Testis (tissue), 3 donors: ENCODE results near the gene SLC25A41. TPM values are rescaled to one million over a fixed set of nuclear protein-coding genes. Genes with fewer than 3 reads are reported as not detected.
A peak's percentile ranks its signal among the peaks of the same experiment; 100 is the strongest.

Experiments
- DNase-seq: peaks from one replicate; pipeline ENCODE4 v3.0.0-alpha.2; 2019
- H3K27ac ChIP-seq, 2 donors: fragments of 200-600 bp; sonication (generic); one replicate each; pipeline ENCODE4 v1.5.1; 2019
- H3K27me3 ChIP-seq: fragments of 200-600 bp; sonication (generic); one replicate; pipeline ENCODE4 v1.5.1; 2019
- H3K36me3 ChIP-seq: fragments of 200-600 bp; sonication (generic); one replicate; pipeline ENCODE4 v1.5.1; 2017; ENCODE audit warnings: low read depth; ENCODE audit errors: missing control alignments
- H3K4me1 ChIP-seq: fragments of 200-600 bp; sonication (generic); one replicate; pipeline ENCODE4 v1.5.1; 2019
- H3K4me3 ChIP-seq, 2 donors: fragments of 200-600 bp; sonication (generic); one replicate each; pipeline ENCODE4 v1.5.1; 2017 to 2019
- H3K9me3 ChIP-seq: fragments of 200-600 bp; sonication (generic); one replicate; pipeline ENCODE4 v1.5.1; 2017
- POLR2A ChIP-seq: fragments of 450-650 bp; IDR thresholded peaks from one replicate; pipeline ENCODE4 v1.6.1; 2017; ENCODE audit warnings: antibody characterized with exemption, mild to moderate bottlenecking, moderate library complexity
- WGBS, 2 donors: methylation state at CpG; one replicate each; pipeline ENCODE4 v1.1.5; 2018; 5-methylcytosine and 5-hydroxymethylcytosine counted together
- intact Hi-C: fragments of 100-400 bp; cut with DNase I; formaldehyde crosslinking; loops from one replicate; pipeline ENCODE4 v1.15.1; 2023; ENCODE audit warnings: low total_unique reads
- polyA plus RNA-seq: library from polyadenylated mRNA; stranded (reverse); fragments of 350-450 nt; fragmentation: Illumina TruSeq; extraction: RNeasy Lipid Tissue Mini Kit (QIAGEN cat#74804); gene quantifications from one replicate; pipeline ENCODE4 v1.2.3, GENCODE V29; 2014; ENCODE audit warnings: low read depth, low replicate concordance; ENCODE audit not compliant: insufficient read depth
- total RNA-seq, 2 donors: library from RNA; depleted of rRNA; stranded (reverse); fragments of >200 nt; gene quantifications; one replicate each; pipeline ENCODE4 v1.2.3, GENCODE V29; 2016
- TF ChIP-seq, protein P1 (sequence below), 3 experiments: fragments of 450-650 bp in 2 of 3; fragments of 200-600 bp in 1 of 3; sonication (generic) in 1 of 3; IDR thresholded peaks; one replicate each; pipeline ENCODE4 v1.5.1; 2016 to 2019; ENCODE audit warnings: antibody characterized with exemption in 3 of 3, mild to moderate bottlenecking in 2 of 3, moderate library complexity in 1 of 3

Gene SLC25A41
- total and polyA plus RNA-seq, 3 donors from 2014 or later: 3.2 to 7.6 (median 3.9) TPM

DNA sequence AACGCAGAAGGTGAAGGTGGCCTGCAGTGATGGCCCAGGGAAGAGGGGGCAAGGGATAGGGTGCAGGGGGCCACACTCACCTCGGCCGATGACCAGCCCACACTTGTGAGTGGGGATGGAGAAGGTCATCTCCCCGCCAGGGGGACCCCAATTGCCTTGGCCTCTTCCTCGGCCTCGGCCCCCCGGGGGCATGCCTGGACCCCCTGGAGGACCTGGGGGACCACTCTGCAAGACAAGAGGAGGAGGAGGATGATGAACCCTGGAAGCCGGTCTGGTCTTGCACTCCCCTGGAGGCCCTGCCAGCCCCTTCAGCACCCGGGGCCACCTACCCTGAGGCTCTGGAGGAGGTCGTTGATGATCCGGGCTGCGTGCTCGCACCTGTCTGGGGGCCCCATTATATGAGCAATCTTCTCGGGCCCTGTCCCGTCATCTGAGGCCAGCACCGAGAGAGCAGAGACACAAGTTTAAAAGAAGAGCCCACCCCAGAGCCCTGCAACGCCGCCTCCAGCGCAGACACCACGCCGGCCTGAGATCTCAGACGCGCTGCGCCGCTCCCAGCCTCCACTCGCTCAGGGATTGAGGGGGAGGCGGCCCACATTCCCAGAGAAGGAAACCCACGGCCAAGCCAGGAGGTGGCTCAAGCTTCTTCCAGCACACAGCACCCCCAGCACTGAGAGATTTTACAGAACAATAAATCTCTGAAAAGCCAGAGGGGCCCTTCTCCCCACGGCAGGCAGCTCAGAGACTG lies 16.7 kb downstream of the SLC25A41 start:
- no peaks in the 10 kb centered on the region for H3K9me3 ChIP-seq
- 90 to 95% methylated on average over 9 to 29 of the region's 29 CpGs for WGBS, 2 donors
- H3K36me3 ChIP-seq: no peaks in the 10 kb centered on the region
- no peak overlapping the region for H3K4me3 ChIP-seq
- intact Hi-C loops: no loop called here
- H3K4me1 ChIP-seq: peaks cover 11% of the 10 kb centered on the region
- DNase-seq: no peak
- no peak overlapping the region for H3K27ac ChIP-seq
- no peak for TF ChIP-seq POLR2A
- no peaks in the 10 kb centered on the region for H3K27me3 ChIP-seq

DNA sequence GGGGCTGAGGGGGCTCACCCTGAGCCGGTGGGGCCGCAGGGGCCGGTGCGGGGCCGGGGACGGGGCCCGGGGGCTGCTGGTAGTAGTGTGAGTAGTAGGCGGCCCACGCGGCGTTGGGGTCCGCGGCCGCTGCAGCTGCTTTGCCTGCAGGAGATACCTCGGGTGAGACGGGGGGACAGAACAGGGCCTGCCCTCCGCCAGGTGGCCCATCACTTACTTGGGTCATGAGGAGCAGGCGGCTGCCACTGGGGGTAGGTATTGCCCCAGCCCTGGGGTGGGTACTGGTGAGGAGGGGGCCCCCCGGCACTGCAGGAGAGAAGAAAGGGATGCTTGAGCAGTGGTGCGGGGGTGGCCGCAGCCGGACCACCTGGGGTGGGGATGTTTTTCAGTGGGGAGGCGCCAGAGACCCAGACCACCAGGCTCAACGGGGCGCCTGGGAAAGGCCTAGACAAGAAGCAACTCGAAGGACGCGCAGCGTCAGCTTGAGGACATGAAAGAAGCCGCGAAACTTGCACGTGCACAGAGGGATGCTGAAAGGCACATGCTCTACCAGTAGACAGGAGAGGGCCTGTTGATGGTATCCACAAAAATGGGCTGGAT lies 17.9 kb downstream of the SLC25A41 start:
- TF ChIP-seq POLR2A: no peak
- TF ChIP-seq, protein P1, sequence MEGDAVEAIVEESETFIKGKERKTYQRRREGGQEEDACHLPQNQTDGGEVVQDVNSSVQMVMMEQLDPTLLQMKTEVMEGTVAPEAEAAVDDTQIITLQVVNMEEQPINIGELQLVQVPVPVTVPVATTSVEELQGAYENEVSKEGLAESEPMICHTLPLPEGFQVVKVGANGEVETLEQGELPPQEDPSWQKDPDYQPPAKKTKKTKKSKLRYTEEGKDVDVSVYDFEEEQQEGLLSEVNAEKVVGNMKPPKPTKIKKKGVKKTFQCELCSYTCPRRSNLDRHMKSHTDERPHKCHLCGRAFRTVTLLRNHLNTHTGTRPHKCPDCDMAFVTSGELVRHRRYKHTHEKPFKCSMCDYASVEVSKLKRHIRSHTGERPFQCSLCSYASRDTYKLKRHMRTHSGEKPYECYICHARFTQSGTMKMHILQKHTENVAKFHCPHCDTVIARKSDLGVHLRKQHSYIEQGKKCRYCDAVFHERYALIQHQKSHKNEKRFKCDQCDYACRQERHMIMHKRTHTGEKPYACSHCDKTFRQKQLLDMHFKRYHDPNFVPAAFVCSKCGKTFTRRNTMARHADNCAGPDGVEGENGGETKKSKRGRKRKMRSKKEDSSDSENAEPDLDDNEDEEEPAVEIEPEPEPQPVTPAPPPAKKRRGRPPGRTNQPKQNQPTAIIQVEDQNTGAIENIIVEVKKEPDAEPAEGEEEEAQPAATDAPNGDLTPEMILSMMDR (IDR thresholded peaks at IDR 0.05): no peak
- no peaks in the 10 kb centered on the region for H3K36me3 ChIP-seq
- 95 to 97% methylated on average over 15 to 32 of the region's 32 CpGs for WGBS, 2 donors
- no peaks in the 10 kb centered on the region for H3K27me3 ChIP-seq
- H3K4me3 ChIP-seq: no peak overlapping the region
- peaks cover 11% of the 10 kb centered on the region for H3K4me1 ChIP-seq
- no peak overlapping the region for H3K27ac ChIP-seq
- intact Hi-C loops: no loop called here
- no peaks in the 10 kb centered on the region for H3K9me3 ChIP-seq
- DNase-seq: no peak

DNA sequence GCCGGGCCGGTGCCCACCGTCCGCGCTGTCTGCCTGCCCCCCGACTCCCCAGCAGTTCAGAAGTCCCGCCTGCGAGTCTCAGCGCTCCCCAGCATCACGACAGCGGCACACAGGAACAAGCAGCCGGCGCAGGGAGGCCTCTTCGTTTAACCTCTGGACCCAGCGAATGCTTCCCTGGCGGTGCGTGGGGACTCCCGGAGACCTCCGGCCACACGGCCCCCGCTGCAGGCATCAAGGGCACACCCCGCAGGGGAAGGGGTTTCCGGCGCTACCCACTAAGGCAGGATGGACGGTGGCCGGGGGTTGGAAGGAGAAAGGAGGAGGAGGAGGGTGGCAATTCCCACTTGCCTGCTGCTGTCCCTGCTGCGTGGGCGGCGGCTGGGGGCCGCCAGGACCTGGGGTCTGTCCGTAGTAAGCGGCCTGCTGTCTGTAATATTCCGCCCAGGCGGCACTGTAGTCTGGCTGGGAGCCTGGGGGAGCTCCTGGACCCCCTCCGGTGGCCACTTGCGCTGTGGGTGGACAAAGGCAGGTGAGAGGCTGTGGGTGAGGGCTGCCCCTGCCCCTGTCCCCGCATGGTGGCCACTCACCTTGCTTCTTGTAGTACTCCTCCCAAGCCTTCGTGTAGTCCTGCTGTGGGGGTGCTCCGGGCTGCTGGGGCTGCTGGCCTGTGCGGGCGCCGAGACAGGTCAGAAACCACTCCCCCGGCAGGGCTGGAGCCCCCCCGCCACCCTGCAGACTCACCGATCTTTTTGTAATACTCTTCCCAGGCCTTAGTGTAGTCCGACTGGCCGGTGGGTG lies 18.6 kb downstream of the SLC25A41 start:
- no peak overlapping the region for H3K27ac ChIP-seq
- DNase-seq: no peak
- H3K9me3 ChIP-seq: no peaks in the 10 kb centered on the region
- H3K27me3 ChIP-seq: no peaks in the 10 kb centered on the region
- 85 to 90% methylated on average over 25 to 47 of the region's 47 CpGs for WGBS, 2 donors
- no peaks in the 10 kb centered on the region for H3K36me3 ChIP-seq
- H3K4me3 ChIP-seq: no peak overlapping the region
- intact Hi-C loops: no loop called here
- H3K4me1 ChIP-seq: peaks cover 11% of the 10 kb centered on the region
- TF ChIP-seq, protein P1 (IDR thresholded peaks at IDR 0.05): no peak
- no peak for TF ChIP-seq POLR2A

DNA sequence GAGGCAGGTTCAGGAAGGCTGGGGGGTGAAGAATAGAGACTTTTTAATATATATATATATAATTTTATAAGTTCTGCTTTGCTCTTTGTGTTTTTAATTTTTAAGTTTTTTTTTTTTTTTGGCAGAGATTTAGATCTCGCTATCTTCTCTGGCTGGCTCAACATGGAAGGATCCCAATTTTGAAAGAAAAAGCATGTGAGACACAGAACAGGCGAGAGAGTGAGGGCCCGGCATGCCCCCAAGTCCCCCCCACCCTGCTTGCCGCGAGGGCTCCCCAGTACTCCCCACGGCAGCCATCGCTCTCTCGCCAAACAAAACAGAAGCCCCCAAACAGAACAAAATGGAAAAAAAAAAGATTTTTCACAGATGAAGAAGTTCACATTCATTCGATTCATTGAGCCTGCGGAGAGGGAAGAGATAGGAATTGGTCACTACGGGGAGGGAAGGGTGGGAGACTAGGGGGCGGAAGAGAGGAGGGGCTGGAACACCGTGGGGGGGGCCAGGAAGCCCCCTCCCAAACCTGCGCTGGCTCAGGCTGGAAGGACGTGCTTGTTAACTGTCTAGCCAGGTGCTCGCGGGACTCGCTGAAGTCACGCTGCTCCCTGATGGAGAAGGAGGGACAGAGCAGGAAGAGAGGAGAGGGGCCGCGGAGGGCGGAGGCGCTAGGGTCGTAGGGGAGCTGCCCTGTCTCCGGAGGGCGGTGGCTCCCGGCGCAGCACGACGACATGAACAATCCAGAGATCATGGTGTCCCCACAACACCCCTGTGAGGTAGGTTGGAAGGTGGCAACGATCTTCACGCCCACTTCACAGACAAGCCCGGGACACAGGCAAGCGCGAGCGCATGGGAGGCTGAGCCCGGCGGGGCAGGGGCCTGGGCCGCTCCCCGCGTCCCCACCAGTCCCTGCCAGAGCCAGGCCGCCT lies 19.6 kb downstream of the SLC25A41 start:
- Histone ChIP-seq H3K27me3 (no peaks in the 10 kb centered on the region), H3K4me1 (peaks cover 11% of the 10 kb centered on the region), H3K36me3 (no peaks in the 10 kb centered on the region), H3K4me3 (no peak overlapping the region), H3K9me3 (no peaks in the 10 kb centered on the region), H3K27ac (peak overlapping the region in 1 of 2 donors; percentile 67)
- intact Hi-C loops: no loop called here
- no peak for DNase-seq
- TF ChIP-seq, protein P1 (IDR thresholded peaks at IDR 0.05): no peak
- TF ChIP-seq POLR2A: no peak
- 61 to 70% methylated on average over 39 to 42 of the region's 42 CpGs for WGBS, 2 donors
